HepG2 (cell line): ENCODE data around the gene SLCO4A1.

ENCODE experiments used
- MAF1 ChIP-seq: sonication (generic); formaldehyde crosslinking; IDR thresholded peaks from 2 replicates; pipeline ENCODE4 v1.5.0; 2020; ENCODE audit warnings: missing genetic modification reagents, borderline replicate concordance
- TF ChIP-seq, protein P1 (sequence below): sonication (generic); formaldehyde crosslinking; IDR thresholded peaks from one replicate; pipeline ENCODE4 v1.5.1; 2020; ENCODE audit warnings: mild to moderate bottlenecking, missing genetic modification reagents; ENCODE audit errors: not compliant biosample characterization
- TF ChIP-seq, protein P2 (sequence below): sonication (generic); formaldehyde crosslinking; IDR thresholded peaks from 2 replicates; pipeline ENCODE4 v1.5.0; 2020; ENCODE audit warnings: mild to moderate bottlenecking, missing genetic modification reagents, moderate library complexity

DNA sequence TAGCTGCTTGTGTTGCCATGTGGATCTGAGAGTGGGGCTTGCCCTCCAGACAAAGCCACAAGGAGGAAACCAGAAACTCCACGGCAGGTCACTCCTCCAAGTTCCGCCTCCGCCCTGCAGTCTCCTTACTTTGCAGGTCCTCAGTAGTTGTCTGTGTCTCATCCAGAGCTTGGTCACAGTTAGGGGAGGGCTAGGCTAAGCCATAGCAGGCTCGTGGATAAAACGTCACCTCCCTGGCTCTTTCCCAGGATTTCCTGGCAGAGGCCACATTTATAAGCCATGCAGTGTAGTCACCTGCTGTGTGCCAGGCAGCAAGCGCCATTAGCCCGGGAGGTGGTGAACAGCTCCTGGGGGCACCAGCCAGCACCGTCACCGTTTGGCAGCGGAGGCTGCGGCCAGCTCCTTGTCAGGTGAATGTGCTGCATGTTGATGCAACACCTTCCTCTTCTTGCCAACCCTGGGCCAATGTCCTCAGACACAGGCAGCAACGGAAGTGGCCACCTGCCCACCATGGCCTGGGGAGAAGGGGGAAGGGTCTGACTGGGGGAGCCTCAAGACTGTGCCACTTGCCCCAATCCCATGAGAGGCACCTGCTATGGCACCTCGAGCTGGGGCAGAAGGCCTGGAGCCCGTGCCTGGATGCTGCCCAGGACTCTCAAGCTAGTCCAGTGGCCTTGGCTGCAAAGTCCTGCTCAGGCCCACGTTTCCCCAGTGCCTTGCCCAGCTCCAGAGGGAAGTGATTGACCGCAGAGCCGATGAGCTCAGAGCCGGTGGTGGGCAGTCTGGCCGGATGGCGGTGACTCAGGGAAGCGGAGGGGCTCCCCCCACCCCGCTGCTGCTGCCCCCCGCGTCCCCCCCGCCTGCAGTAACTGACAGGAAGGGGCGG is 39.0 kb upstream of the SLCO4A1 start:
- TF ChIP-seq MAF1 (CRISPR knock-in tag): no peak
- TF ChIP-seq, protein P1, sequence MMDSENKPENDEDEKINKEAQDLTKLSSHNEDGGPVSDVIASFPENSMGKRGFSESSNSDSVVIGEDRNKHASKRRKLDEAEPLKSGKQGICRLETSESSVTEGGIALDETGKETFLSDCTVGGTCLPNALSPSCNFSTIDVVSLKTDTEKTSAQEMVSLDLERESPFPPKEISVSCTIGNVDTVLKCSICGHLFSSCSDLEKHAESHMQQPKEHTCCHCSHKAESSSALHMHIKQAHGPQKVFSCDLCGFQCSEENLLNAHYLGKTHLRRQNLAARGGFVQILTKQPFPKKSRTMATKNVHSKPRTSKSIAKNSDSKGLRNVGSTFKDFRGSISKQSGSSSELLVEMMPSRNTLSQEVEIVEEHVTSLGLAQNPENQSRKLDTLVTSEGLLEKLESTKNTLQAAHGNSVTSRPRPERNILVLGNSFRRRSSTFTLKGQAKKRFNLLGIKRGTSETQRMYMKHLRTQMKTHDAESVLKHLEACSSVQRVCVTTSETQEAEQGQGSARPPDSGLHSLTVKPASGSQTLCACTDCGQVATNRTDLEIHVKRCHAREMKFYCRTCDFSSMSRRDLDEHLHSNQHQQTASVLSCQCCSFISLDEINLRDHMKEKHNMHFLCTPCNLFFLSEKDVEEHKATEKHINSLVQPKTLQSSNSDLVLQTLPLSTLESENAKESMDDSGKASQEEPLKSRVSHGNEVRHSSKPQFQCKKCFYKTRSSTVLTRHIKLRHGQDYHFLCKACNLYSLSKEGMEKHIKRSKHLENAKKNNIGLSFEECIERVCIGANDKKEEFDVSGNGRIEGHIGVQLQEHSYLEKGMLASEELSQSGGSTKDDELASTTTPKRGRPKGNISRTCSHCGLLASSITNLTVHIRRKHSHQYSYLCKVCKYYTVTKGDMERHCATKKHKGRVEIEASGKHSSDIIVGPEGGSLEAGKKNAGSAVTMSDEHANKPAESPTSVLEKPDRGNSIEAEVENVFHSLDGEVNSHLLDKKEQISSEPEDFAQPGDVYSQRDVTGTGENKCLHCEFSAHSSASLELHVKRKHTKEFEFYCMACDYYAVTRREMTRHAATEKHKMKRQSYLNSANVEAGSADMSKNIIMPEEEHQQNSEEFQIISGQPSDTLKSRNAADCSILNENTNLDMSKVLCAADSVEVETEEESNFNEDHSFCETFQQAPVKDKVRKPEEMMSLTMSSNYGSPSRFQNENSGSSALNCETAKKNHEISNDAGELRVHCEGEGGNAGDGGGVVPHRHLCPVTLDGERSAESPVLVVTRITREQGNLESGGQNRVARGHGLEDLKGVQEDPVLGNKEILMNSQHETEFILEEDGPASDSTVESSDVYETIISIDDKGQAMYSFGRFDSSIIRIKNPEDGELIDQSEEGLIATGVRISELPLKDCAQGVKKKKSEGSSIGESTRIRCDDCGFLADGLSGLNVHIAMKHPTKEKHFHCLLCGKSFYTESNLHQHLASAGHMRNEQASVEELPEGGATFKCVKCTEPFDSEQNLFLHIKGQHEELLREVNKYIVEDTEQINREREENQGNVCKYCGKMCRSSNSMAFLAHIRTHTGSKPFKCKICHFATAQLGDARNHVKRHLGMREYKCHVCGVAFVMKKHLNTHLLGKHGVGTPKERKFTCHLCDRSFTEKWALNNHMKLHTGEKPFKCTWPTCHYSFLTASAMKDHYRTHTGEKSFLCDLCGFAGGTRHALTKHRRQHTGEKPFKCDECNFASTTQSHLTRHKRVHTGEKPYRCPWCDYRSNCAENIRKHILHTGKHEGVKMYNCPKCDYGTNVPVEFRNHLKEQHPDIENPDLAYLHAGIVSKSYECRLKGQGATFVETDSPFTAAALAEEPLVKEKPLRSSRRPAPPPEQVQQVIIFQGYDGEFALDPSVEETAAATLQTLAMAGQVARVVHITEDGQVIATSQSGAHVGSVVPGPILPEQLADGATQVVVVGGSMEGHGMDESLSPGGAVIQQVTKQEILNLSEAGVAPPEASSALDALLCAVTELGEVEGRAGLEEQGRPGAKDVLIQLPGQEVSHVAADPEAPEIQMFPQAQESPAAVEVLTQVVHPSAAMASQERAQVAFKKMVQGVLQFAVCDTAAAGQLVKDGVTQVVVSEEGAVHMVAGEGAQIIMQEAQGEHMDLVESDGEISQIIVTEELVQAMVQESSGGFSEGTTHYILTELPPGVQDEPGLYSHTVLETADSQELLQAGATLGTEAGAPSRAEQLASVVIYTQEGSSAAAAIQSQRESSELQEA (CRISPR knock-in tag): no peak
- TF ChIP-seq, protein P2, sequence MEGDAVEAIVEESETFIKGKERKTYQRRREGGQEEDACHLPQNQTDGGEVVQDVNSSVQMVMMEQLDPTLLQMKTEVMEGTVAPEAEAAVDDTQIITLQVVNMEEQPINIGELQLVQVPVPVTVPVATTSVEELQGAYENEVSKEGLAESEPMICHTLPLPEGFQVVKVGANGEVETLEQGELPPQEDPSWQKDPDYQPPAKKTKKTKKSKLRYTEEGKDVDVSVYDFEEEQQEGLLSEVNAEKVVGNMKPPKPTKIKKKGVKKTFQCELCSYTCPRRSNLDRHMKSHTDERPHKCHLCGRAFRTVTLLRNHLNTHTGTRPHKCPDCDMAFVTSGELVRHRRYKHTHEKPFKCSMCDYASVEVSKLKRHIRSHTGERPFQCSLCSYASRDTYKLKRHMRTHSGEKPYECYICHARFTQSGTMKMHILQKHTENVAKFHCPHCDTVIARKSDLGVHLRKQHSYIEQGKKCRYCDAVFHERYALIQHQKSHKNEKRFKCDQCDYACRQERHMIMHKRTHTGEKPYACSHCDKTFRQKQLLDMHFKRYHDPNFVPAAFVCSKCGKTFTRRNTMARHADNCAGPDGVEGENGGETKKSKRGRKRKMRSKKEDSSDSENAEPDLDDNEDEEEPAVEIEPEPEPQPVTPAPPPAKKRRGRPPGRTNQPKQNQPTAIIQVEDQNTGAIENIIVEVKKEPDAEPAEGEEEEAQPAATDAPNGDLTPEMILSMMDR (CRISPR knock-in tag): no peak
